ENCODE data around the gene CTIF.

DNA sequence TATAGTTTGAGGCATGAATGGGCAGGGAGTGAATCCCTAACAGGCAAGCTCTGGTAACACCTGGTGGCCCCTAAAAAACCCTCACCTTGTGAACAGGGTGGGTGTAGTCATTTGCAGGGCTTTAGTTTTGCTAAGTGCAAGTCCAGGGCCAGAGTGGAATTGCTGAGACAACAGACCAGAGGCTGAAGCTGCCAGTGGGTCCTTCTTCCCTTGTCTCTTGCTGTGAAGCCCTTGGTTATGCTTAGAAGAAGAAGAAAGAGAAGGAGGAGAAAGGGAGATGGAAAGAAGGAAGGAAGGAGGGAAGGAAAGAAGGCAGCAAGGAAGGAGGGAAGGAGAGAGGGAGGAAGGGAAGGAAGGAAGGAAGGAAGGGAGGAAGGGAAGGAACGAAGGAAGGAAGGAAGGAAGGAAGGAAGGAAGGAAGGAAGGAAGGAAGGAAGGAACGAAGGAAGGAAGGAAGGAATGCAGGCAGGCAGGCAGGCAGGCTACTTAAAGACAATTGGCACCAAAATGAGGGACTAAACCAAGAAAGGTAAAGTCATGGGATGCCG lies 366.1 kb downstream of the CTIF start:
- TF ChIP-seq, protein P1, sequence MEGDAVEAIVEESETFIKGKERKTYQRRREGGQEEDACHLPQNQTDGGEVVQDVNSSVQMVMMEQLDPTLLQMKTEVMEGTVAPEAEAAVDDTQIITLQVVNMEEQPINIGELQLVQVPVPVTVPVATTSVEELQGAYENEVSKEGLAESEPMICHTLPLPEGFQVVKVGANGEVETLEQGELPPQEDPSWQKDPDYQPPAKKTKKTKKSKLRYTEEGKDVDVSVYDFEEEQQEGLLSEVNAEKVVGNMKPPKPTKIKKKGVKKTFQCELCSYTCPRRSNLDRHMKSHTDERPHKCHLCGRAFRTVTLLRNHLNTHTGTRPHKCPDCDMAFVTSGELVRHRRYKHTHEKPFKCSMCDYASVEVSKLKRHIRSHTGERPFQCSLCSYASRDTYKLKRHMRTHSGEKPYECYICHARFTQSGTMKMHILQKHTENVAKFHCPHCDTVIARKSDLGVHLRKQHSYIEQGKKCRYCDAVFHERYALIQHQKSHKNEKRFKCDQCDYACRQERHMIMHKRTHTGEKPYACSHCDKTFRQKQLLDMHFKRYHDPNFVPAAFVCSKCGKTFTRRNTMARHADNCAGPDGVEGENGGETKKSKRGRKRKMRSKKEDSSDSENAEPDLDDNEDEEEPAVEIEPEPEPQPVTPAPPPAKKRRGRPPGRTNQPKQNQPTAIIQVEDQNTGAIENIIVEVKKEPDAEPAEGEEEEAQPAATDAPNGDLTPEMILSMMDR (IDR thresholded peaks at IDR 0.05), result no peak
- TF ChIP-seq POLR2AphosphoS5 (IDR thresholded peaks at IDR 0.05; ENCODE audit: low read depth, low read length), result no peak
- TF ChIP-seq TCF7L2 (IDR thresholded peaks at IDR 0.05; ENCODE audit: low read depth, low read length), result no peak
